GM18502 (cell line): Measurements from ENCODE around the gene XXYLT1.

Experiments
- ATAC-seq: cut with Tn5 transposase; IDR thresholded peaks from one replicate; pipeline ENCODE4 v1.9.1; 2021; ENCODE audit warnings: mild to moderate bottlenecking; ENCODE audit not compliant: unreplicated experiment, poor library complexity

Gene XXYLT1

GRCh38 chr3:195139876-195140240 lies 131.1 kb downstream of the XXYLT1 start:
- no peak for ATAC-seq

DNA sequence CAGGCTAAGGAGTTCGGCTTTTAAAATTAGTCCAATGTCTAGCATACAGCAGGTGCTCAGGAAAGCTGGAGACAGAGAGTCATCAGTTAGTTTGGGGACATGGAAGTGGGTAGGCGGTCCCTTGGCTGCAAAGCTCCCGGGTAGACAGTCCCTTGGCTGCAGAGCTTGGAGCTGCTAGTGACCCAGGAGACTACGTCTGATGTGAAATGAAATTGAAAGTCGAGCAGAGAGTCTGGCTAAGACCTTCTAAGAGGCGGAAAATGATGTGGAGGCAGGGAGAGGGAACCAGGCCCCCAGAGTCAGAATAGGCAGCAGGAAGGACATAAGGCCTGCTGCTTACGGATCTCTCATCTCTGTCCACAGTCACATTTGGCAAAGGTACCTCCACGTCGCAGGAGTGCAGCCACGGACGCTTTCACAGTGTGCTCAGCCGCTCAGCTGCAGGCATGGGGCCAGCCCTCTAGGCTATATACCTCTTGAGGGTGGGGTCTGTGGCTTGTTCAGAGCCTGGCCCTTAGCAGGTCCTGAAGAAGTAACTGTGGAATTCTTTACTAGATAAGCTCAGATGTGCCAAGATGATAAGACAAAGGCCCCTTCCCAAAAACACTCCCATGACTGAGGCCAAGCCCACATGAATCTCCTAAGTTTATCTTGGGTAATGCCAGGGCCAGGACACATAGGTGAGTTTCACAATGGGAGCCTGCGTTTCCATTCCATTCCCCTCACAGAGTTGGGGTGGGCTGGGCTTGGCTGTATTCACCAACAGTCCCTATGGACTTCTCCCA lies 131.7 kb downstream of the XXYLT1 start:
- ATAC-seq, result no peak

DNA sequence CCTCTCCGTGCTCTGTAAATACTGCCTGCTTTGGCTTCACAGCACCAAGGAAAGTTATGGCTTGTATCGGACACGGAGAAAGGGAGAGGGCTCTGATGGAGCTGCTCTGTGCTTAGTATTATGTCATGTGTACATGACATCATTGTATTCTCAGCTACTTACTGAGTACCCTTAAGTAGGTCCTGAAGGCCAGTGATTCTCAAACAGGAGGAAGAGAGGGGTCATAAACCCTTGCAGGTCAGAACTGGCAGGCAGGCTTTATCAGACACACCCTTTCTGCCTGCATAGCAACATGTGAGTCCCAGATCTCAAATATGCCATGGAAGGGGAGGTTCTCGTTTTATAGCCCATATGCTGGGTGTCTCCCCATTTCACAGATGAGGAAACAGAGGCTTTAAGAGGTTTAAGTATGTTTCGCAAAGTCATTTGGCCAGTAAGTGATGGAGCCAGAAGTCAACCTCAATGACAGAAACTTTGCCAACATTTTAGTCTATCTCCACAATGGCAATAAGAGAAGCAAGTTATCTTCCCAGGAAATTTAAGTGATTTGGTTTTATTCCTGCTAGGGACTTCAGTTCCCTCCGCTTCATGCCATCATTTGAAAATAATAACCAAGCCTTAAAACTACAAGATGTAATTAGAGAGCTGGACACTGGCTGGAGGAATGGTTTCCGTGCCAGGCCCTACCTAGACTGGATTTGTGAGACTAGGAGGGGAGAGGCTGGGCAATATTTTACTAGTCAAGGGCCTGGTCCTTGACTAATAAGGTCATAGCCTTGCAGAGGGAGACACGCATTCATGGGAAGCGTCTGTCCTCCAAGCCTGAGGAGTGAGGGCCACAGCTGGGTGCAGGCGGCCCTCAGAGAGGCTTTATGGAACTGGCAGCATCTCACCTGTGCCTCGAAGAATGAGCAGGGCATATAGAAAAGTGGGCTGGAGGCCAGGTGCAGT lies 133.0 kb downstream of the XXYLT1 start:
- ATAC-seq, result no peak

GRCh38 chr3:195135917-195136316 lies 135.0 kb downstream of the XXYLT1 start:
- ATAC-seq, result no peak

GRCh38 chr3:195134431-195134830 lies 136.5 kb downstream of the XXYLT1 start:
- no peak for ATAC-seq

- ATAC-seq, result peak; percentile 38
These were observed 137.5 kb downstream of the XXYLT1 start for GRCh38 chr3:195133462-195133861.

GRCh38 chr3:195133013-195133412 lies 137.9 kb downstream of the XXYLT1 start:
- no peak for ATAC-seq

GRCh38 chr3:195131176-195131575 lies 139.8 kb downstream of the XXYLT1 start:
- ATAC-seq, result no peak

- ATAC-seq, result peak; percentile 82
These were observed 141.1 kb downstream of the XXYLT1 start for GRCh38 chr3:195129644-195130492.

DNA sequence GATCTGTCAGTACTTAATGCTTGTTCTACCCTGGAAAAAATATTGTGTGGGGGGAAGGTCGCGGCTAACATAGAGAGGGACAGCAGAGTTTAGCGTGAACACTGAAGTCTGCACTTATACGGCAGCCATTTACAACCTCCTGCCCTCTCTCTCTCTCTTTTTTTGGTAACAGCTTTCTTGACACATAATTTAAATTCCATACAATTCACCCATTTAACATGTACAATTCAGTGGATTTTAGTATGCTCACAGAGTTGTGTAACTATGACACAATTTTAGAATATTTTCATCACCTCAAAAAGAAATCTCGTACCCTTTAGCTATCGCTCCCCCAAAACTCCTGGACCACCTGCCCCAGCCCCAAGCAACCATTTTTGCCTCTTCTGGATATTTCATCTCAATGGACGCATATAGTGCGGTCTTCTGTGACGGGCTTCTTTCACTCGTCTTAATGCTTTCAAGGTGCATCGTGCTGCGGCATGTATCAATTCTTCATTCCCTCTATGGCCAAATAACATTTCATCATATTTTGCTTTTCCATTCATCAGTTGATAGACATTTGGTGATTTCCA lies 141.8 kb downstream of the XXYLT1 start:
- ATAC-seq, result no peak

- ATAC-seq, result no peak
These were observed 142.5 kb downstream of the XXYLT1 start for GRCh38 chr3:195128255-195129071.

- ATAC-seq, result no peak
These were observed 144.8 kb downstream of the XXYLT1 start for GRCh38 chr3:195126056-195126605.

GRCh38 chr3:195125646-195126045 lies 145.3 kb downstream of the XXYLT1 start:
- no peak for ATAC-seq

- ATAC-seq, result no peak
These were observed 146.5 kb downstream of the XXYLT1 start for GRCh38 chr3:195124378-195124992.

DNA sequence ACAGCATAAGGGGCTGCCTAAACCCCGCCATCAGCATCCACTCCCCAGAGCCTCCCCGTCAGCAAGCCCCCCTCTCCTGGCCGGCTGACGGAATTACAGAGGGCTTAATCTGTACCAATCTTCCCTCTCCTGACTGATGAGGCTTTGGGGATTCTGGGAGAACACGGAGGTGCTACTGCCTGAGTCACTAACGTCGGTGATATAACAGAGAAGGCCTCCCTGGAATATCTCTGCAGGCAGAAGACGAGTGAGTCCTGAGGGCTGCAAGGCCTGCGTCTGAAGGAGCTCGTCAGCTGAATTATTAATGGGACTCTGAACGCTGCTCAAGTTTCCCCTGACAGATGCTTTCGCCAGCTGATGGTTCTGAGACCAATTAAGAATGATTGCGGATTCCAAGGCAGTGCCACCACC lies 147.7 kb downstream of the XXYLT1 start:
- no peak for ATAC-seq

- no peak for ATAC-seq
These were observed 148.7 kb downstream of the XXYLT1 start for GRCh38 chr3:195122261-195122660.

DNA sequence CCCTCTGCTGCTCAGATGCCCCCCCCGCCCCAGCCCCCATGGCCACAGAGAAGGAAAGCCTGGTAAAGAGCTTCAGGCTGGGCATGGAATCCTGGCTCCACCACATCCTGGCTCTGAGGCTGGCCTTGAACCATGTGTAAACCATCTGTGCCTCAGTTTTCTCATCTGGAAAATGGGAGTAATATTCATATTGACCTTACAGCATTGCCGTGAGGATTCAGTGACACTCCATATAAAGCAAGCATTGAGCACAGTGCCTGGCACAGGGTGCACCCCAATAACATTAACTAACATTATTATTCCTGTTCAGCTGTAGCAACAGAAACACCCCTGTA lies 150.7 kb downstream of the XXYLT1 start:
- no peak for ATAC-seq

DNA sequence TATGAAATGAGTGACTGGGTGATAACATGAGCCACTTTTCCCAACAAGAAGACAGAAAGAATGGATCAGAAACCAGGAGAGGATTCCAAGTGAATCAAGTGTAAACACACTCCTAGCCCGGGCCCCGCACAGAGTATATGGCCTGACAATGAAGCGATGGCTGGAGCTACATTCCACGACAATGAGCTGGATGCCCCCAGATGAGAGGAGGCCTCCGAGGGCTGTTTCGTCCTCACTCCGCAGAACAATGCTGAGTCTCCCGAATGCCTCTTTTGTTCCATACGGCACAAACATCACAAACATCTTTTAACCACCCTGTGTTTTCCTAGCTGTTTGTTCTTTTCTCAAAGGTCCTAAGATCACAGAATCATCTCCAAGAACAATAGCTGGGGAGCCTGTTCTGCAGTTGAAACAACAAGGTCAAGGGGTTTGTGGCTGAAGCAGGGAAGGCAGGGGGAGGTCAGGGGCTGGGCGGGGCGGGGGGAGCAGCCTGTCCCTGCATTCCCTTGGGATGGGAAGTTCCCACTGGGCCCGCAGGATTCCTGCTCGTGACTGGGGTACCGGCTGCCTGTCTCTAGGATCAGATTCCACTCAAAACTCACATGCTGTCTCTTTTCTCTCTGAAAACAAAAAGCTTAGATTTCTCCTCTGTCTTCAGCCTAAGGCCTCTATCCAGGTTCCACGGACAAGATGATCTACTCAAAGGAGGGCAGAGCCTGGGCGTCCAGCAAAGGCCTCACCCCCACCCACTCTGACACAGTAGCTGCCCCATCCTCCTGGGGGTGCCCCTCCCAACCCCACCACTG lies 151.3 kb downstream of the XXYLT1 start:
- ATAC-seq, result no peak
